ENCODE results near the gene GABRB1.

The GABRB1 gene

GRCh38 chr4:47473141-47473750 is 441.9 kb downstream of the GABRB1 start:
- Histone ChIP-seq H3K27me3 (ENCODE audit: low read depth) (no peaks in the 10 kb centered on the region), H3K4me3 (no peak overlapping the region), H3K4me1 (peaks cover 63% of the 10 kb centered on the region), H3K36me3 (replicated peaks) (no peaks in the 10 kb centered on the region), H3K9me3 (no peaks in the 10 kb centered on the region)
- no peak for DNase-seq (ENCODE audit: low spot score in 2 of 2)
- in situ Hi-C loops (cut with MboI; ENCODE audit: low sequenced_read_pairs), result no loop called here

DNA sequence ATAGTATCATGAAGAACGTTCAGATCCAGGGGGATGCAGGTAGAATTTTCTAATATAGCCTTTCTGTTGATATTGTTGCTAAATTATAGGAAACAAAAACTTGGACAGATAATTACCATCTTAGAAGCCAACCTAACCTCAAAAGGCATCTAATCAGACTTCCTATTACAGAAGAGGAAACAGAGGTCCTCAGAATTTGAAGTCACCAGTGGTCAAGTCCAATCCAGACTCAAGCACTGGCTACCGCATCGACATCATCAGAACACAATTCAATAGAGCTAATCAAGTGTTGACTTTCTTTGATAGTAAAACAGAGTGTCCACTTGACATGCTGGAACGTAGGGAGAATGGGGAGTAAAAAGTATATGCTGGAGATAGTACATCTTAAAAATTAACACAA is 443.4 kb downstream of the GABRB1 start:
- in situ Hi-C loops (cut with MboI; ENCODE audit: low sequenced_read_pairs), result no loop called here
- Histone ChIP-seq H3K4me1 (peaks cover 48% of the 10 kb centered on the region), H3K36me3 (replicated peaks) (no peaks in the 10 kb centered on the region), H3K9me3 (no peaks in the 10 kb centered on the region), H3K27me3 (ENCODE audit: low read depth) (no peaks in the 10 kb centered on the region), H3K4me3 (no peak overlapping the region)
- peak; percentile 37 to 76 for DNase-seq (ENCODE audit: low spot score in 2 of 2)

GRCh38 chr4:47475411-47475810 is 444.0 kb downstream of the GABRB1 start:
- Histone ChIP-seq H3K4me3 (no peak overlapping the region), H3K36me3 (replicated peaks) (no peaks in the 10 kb centered on the region), H3K9me3 (no peaks in the 10 kb centered on the region), H3K27me3 (ENCODE audit: low read depth) (no peaks in the 10 kb centered on the region), H3K4me1 (peaks cover 42% of the 10 kb centered on the region)
- peak in 1 of 2 experiments; percentile 96 for DNase-seq (ENCODE audit: low spot score in 2 of 2)
- in situ Hi-C loops (cut with MboI; ENCODE audit: low sequenced_read_pairs), result no loop called here
